ENCODE measurements around the gene OR6X1.
"Not testable (repeated sequence)": the region's sequence is repeated elsewhere in the genome, so short reads cannot be mapped to it uniquely, and the experiment has no call there.

The OR6X1 gene

DNA sequence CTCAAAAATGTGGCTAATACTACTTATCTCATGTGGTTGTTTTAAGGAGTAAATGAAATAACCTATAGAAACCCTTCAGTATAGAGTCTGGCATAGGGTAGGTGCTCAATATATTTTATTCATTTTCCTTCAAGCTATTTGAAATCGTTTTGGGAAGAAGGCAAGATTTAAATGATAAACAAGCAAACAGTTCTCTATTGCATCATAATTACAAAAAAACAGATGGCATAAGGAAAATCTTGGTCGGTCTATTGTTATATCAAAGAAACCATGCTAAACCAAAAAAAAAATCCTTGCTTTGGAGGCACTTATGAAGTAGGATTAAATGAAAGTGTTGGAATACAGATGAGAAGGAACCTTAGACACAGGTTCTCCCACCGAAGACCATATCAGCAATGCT lies 17.5 kb downstream of the OR6X1 start:
- CTCF ChIA-PET, result interaction anchor here (0.6 to 1.4 kb wide), 2 partner anchors 26 to 106 kb away, joined by 3 to 4 read pairs; no protein-coding TSS in a partner anchor

DNA sequence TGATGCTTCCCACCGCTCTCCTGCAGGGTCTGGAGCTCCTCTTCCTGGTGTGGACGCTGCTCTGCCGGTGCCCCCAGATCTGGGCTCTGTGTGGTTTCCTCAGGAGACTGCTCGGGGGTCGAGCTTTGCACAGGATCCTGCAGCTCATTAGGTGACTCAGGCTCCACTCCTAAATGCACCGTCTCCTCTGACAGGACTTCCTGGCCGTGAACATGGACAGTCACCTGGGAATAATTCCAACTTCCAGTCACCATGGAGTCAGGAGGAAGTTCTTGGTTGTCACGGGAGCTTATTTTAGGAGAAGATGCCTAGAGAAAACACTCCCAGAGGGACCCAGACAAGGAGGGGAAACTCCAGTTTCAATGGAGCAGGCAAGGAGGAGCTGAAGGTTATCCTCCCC lies 24.7 kb downstream of the OR6X1 start:
- H3K27ac ChIP-seq, result no peak overlapping the region
- DNase-seq (ENCODE audit: low spot score), result no peak
- ChIA-PET CTCF (interaction anchor here (1.3 kb wide), 1 partner anchor 152 kb away, joined by 4 read pairs; no protein-coding TSS in a partner anchor), POLR2A (ENCODE audit: low non-redundant PET) (no interaction called here)
- TF ChIP-seq, protein P1, sequence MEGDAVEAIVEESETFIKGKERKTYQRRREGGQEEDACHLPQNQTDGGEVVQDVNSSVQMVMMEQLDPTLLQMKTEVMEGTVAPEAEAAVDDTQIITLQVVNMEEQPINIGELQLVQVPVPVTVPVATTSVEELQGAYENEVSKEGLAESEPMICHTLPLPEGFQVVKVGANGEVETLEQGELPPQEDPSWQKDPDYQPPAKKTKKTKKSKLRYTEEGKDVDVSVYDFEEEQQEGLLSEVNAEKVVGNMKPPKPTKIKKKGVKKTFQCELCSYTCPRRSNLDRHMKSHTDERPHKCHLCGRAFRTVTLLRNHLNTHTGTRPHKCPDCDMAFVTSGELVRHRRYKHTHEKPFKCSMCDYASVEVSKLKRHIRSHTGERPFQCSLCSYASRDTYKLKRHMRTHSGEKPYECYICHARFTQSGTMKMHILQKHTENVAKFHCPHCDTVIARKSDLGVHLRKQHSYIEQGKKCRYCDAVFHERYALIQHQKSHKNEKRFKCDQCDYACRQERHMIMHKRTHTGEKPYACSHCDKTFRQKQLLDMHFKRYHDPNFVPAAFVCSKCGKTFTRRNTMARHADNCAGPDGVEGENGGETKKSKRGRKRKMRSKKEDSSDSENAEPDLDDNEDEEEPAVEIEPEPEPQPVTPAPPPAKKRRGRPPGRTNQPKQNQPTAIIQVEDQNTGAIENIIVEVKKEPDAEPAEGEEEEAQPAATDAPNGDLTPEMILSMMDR (conservative IDR thresholded peaks at IDR 0.05; ENCODE audit: low read depth), result no peak

More for the DNA sequence above, 17.5 kb downstream of the OR6X1 start:
- POLR2A ChIA-PET (ENCODE audit: low non-redundant PET), result no interaction called here
- TF ChIP-seq, protein P1 (conservative IDR thresholded peaks at IDR 0.05; ENCODE audit: low read depth), result no peak
- DNase-seq (ENCODE audit: low spot score), result no peak
- H3K27ac ChIP-seq, result no peak overlapping the region

DNA sequence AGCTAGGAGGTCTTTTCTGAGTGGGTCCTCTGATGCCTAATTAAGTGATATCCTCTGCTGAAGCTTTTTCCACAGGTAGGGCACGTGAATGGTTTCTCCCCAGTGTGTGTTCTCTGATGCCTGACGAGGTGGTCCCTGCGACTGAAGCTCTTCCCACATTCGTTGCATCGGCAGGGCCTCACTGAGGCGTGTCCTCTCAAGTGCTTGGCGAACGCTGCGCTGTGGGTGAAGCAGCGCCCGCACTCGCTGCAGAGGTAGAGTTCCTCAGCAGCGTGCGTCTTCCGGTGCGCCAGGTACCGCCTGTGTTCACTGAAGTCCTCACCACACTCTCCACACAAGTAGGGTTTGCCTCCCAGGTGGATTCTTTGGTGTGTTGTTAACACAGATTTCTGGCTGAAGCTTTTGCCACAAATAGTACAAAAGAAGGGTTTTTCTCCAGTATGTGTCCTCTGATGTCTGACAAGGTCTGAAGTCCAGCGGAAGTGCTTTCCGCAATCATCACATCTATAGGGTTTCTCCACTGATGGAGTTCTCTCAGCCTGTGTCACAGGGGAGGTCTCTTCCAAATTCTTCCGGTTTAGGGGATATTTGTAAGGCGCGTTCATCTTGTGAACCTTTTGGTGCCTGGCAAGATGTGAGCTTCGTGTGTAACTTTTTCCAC lies 28.2 kb downstream of the OR6X1 start:
- TF ChIP-seq, protein P1 (conservative IDR thresholded peaks at IDR 0.05; ENCODE audit: low read depth), result no peak
- POLR2A ChIA-PET (ENCODE audit: low non-redundant PET), result no interaction called here

DNA sequence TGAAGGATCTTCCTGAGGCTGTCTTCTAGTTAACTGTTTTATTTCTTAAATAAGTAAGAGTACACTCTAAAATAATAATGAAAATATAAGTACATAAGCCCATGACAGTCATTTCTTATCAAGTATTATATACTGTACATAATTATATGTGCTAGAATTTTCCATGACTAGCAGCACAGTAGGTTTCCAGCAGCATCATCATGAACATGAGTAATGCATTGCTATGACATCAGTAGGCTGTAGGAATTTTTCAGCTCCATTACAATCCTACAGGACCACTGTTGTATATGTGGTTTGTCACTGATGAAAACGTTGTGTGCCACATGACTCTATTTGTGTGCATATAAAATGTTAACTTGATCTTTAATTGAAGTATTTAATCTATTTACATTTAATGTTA lies 34.9 kb downstream of the OR6X1 start:
- POLR2A ChIA-PET (ENCODE audit: low non-redundant PET), result no interaction called here

More for the DNA sequence above, 28.2 kb downstream of the OR6X1 start:
- H3K27ac ChIP-seq, result no peak overlapping the region
- CTCF ChIA-PET, result no interaction called here
- no peak for DNase-seq (ENCODE audit: low spot score)

DNA sequence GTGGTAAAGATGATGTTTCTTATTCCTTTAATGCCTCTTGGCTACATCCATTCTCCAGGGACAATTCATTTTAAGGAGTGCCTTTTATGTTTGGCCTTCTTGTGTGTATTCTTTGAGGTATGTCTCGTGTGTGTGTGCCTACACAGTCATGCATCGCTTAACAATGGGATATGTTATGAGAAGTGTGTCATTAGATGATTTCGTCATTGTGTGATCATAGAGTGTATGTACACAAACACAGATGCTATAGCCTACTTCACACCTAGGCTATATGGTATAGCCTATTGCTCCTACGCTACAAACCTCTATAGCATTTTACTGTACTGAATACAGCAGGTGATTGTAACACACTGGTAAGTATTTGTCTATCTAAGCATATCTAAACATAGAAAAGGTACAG lies 35.8 kb downstream of the OR6X1 start:
- ChIA-PET CTCF (no interaction called here), POLR2A (ENCODE audit: low non-redundant PET) (no interaction called here)
- no peak for DNase-seq (ENCODE audit: low spot score)
- TF ChIP-seq, protein P1 (conservative IDR thresholded peaks at IDR 0.05; ENCODE audit: low read depth), result no peak
- no peak overlapping the region for H3K27ac ChIP-seq

More for the DNA sequence above, 34.9 kb downstream of the OR6X1 start:
- no peak overlapping the region for H3K27ac ChIP-seq
- CTCF ChIA-PET, result interaction anchor here (1.2 kb wide), 1 partner anchor 12 kb away, joined by 6 read pairs; no protein-coding TSS in a partner anchor
- TF ChIP-seq, protein P1 (conservative IDR thresholded peaks at IDR 0.05; ENCODE audit: low read depth), result no peak
- no peak for DNase-seq (ENCODE audit: low spot score)

DNA sequence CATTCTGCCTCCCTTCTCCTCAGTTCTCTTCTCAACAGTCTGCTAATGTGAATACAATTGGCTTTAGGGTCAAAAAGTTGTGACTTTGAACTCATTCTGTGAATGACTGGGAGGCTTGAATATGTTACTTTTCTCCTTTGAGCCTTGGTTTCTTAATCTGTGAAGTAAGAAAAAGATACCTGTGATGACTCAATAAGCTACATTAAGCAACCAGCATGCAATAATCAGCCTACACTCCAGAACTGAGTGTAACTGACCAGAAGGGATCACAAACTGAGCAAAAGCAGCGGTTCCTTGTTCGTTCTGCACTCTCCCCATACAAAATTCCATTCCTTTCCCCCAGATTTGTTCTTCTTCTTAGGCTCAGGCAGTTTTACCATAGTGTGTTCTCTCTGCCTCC lies 36.3 kb downstream of the OR6X1 start:
- no peak overlapping the region for H3K27ac ChIP-seq
- no peak for DNase-seq (ENCODE audit: low spot score)
- TF ChIP-seq, protein P1 (conservative IDR thresholded peaks at IDR 0.05; ENCODE audit: low read depth), result no peak
- ChIA-PET POLR2A (ENCODE audit: low non-redundant PET) (no interaction called here), CTCF (no interaction called here)

DNA sequence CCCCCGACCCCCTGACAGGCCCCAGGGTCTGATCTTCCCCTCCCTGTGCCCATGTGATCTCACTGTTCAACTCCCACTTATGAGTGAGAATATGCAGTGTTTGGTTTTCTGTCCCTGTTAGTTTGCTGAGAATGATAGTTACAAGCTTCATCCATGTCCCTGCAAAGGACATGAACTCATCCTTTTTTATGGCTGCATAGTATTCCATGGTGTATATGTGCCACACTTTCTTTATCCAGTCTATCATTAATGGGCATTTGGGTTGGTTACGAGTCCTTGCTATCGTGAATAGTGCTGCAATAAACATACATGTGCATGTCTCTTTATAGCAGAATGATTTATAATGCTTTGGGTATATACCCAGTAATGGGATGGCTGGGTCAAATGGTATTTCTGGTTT lies 41.7 kb downstream of the OR6X1 start:
- CTCF ChIA-PET; DNase-seq (ENCODE audit: low spot score); POLR2A ChIA-PET (ENCODE audit: low non-redundant PET); H3K27ac ChIP-seq: not testable (repeated sequence)
